HEK293 (cell line): ENCODE results near the gene STN1.

Source experiments
- CTCF ChIA-PET: fragments of 350-600 bp; formaldehyde crosslinking; extraction: SDS; loops from one replicate; lab custom pipeline; 2021; ENCODE audit warnings: antibody characterized with exemption; lab: Yijun Ruan, JAX
- POLR2A ChIA-PET: fragments of 300-600 bp; formaldehyde crosslinking; extraction: SDS; loops from one replicate; lab custom pipeline; 2020; ENCODE audit warnings: antibody characterized with exemption, inconsistent platforms; lab: Yijun Ruan, JAX
- H3K27ac ChIP-seq: fragments of 200-500 bp; sonication (Bioruptor generic); 2 replicates; pipeline ENCODE4 v1.5.1; 2014; ENCODE audit warnings: low read depth, low read length, control low read depth, inconsistent platforms; ENCODE audit errors: extremely low read depth
- H3K36me3 ChIP-seq, 2 experiments: fragments of 200-500 bp in 1 of 2; sonication (Bioruptor generic) in 1 of 2; 1 replicate in 1 of 2; 2 replicates in 1 of 2; pipeline ENCODE4 v1.5.1; 2014 to 2017; ENCODE audit warnings: inconsistent platforms in 2 of 2, low read length in 2 of 2; ENCODE audit not compliant: control insufficient read depth in 2 of 2, insufficient read depth in 1 of 2
- H3K4me1 ChIP-seq: fragments of 200-500 bp; sonication (Bioruptor generic); 2 replicates; pipeline ENCODE4 v1.5.1; 2014; ENCODE audit warnings: mild to moderate bottlenecking, low read length, inconsistent platforms; ENCODE audit not compliant: control insufficient read depth, insufficient read depth
- H3K4me3 ChIP-seq: 2 replicates; pipeline ENCODE4 v1.5.1; 2011; ENCODE audit warnings: low read depth, mild to moderate bottlenecking, control low read depth, low read length, moderate library complexity
- H3K9me3 ChIP-seq: fragments of 200-500 bp; sonication (Bioruptor generic); 2 replicates; pipeline ENCODE4 v1.5.1; 2014; ENCODE audit warnings: low read depth, low read length, inconsistent platforms; ENCODE audit not compliant: control insufficient read depth, insufficient read depth
- EGR2 ChIP-seq: fragments of 450-650 bp; formaldehyde crosslinking; IDR thresholded peaks from 2 replicates; pipeline ENCODE4 v1.5.1; 2016; ENCODE audit warnings: low read depth, missing biosample characterization, missing genetic modification characterization
- KLF1 ChIP-seq: fragments of 450-650 bp; formaldehyde crosslinking; IDR thresholded peaks from 2 replicates; pipeline ENCODE4 v1.5.1; 2016; ENCODE audit warnings: missing biosample characterization, missing genetic modification characterization
- KLF16 ChIP-seq: fragments of 450-650 bp; formaldehyde crosslinking; IDR thresholded peaks from 2 replicates; pipeline ENCODE4 v1.5.1; 2017; ENCODE audit warnings: missing biosample characterization, missing genetic modification characterization
- PRDM4 ChIP-seq: fragments of 450-650 bp; formaldehyde crosslinking; IDR thresholded peaks from 2 replicates; pipeline ENCODE4 v1.5.1; 2017; ENCODE audit warnings: missing biosample characterization, missing genetic modification characterization
- REPIN1 ChIP-seq: fragments of 450-650 bp; formaldehyde crosslinking; IDR thresholded peaks from 2 replicates; pipeline ENCODE4 v1.5.1; 2017; ENCODE audit warnings: missing biosample characterization, missing genetic modification characterization, low read depth
- WT1 ChIP-seq: fragments of 450-650 bp; formaldehyde crosslinking; IDR thresholded peaks from 2 replicates; pipeline ENCODE4 v1.5.1; 2016; ENCODE audit warnings: missing biosample characterization, missing genetic modification characterization
- ZIC2 ChIP-seq: fragments of 450-650 bp; formaldehyde crosslinking; IDR thresholded peaks from 2 replicates; pipeline ENCODE4 v1.5.1; 2016; ENCODE audit warnings: missing biosample characterization, missing genetic modification characterization
- ZNF112 ChIP-seq: fragments of 450-650 bp; formaldehyde crosslinking; IDR thresholded peaks from 2 replicates; pipeline ENCODE4 v1.5.0; 2017; ENCODE audit warnings: missing biosample characterization, missing genetic modification characterization
- ZNF157 ChIP-seq: fragments of 450-650 bp; formaldehyde crosslinking; IDR thresholded peaks from 2 replicates; pipeline ENCODE4 v1.5.1; 2016; ENCODE audit warnings: missing biosample characterization, missing genetic modification characterization
- ZNF2 ChIP-seq: fragments of 450-650 bp; formaldehyde crosslinking; IDR thresholded peaks from 2 replicates; pipeline ENCODE4 v1.5.1; 2016; ENCODE audit warnings: missing biosample characterization, missing genetic modification characterization
- ZNF221 ChIP-seq: fragments of 450-650 bp; formaldehyde crosslinking; IDR thresholded peaks from 2 replicates; pipeline ENCODE4 v1.5.1; 2017; ENCODE audit warnings: missing biosample characterization, missing genetic modification characterization, borderline replicate concordance
- ZNF24 ChIP-seq: fragments of 450-650 bp; formaldehyde crosslinking; IDR thresholded peaks from 2 replicates; pipeline ENCODE4 v1.5.1; 2016; ENCODE audit warnings: missing biosample characterization, missing genetic modification characterization
- ZNF398 ChIP-seq: fragments of 450-650 bp; formaldehyde crosslinking; IDR thresholded peaks from 2 replicates; pipeline ENCODE4 v1.5.1; 2017; ENCODE audit warnings: missing biosample characterization, missing genetic modification characterization
- ZNF510 ChIP-seq: fragments of 450-650 bp; formaldehyde crosslinking; IDR thresholded peaks from 2 replicates; pipeline ENCODE4 v1.5.1; 2018; ENCODE audit warnings: mild to moderate bottlenecking, missing genetic modification characterization, missing biosample characterization; ENCODE audit not compliant: insufficient replicate concordance
- ZNF548 ChIP-seq: fragments of 450-650 bp; formaldehyde crosslinking; IDR thresholded peaks from 2 replicates; pipeline ENCODE4 v1.5.1; 2016; ENCODE audit warnings: missing biosample characterization, missing genetic modification characterization
- ZNF549 ChIP-seq: fragments of 450-650 bp; IDR thresholded peaks from 2 replicates; pipeline ENCODE4 v1.5.1; 2018; ENCODE audit warnings: missing biosample characterization, missing genetic modification characterization, mild to moderate bottlenecking, inconsistent platforms, moderate library complexity
- ZNF585B ChIP-seq: fragments of 450-650 bp; formaldehyde crosslinking; IDR thresholded peaks from 2 replicates; pipeline ENCODE4 v1.5.1; 2016; ENCODE audit warnings: missing biosample characterization, missing genetic modification characterization
- ZNF596 ChIP-seq: fragments of 450-650 bp; IDR thresholded peaks from 2 replicates; pipeline ENCODE4 v1.5.0; 2018; ENCODE audit warnings: missing biosample characterization, mild to moderate bottlenecking, missing genetic modification characterization, moderate library complexity
- ZNF785 ChIP-seq: fragments of 450-650 bp; formaldehyde crosslinking; IDR thresholded peaks from 2 replicates; pipeline ENCODE4 v1.5.1; 2016; ENCODE audit warnings: missing biosample characterization, missing genetic modification characterization
- ZNF791 ChIP-seq: fragments of 450-650 bp; formaldehyde crosslinking; IDR thresholded peaks from 2 replicates; pipeline ENCODE4 v1.5.1; 2016; ENCODE audit warnings: missing biosample characterization, missing genetic modification characterization

The STN1 gene

GRCh38 chr10:103856797-103857170, 61.2 kb downstream of the STN1 start:
- ChIA-PET POLR2A (no interaction called here), CTCF (interaction anchor here (0.7 to 8.2 kb wide), 5 partner anchors 31 to 273 kb away, joined by 3 to 90 read pairs (median 4); no protein-coding TSS in a partner anchor)
- Histone ChIP-seq H3K4me1 (peaks cover 4% of the 10 kb centered on the region; the same call in 1 of the 2 replicates), H3K4me3 (no peak overlapping the region), H3K36me3 (peaks cover 0 to 2% of the 10 kb centered on the region in 2 experiments; a peak in 1 of 3 replicates), H3K27ac (no peak overlapping the region), H3K9me3 (no peaks in the 10 kb centered on the region)
- TF ChIP-seq ZNF510 (no peak), ZNF549 (tag by site-specific recombination) (no peak), WT1 (tag by site-specific recombination) (no peak), KLF1 (tag by site-specific recombination) (no peak), ZNF785 (tag by site-specific recombination) (no peak), PRDM4 (tag by site-specific recombination) (no peak), ZNF596 (tag by site-specific recombination) (no peak), REPIN1 (tag by site-specific recombination) (no peak), ZIC2 (tag by site-specific recombination) (no peak), ZNF585B (tag by site-specific recombination) (no peak), ZNF157 (tag by site-specific recombination) (no peak)

- Histone ChIP-seq H3K4me3 (peak overlapping the region; percentile 58), H3K9me3 (no peaks in the 10 kb centered on the region), H3K36me3 (peaks cover 0 to 2% of the 10 kb centered on the region in 2 experiments; a peak in 1 of 3 replicates), H3K4me1 (peaks cover 4% of the 10 kb centered on the region; the same call in 1 of the 2 replicates), H3K27ac (no peak overlapping the region)
- TF ChIP-seq ZNF24 (tag by site-specific recombination), result no peak
- no peak for TF ChIP-seq ZNF548 (tag by site-specific recombination)
- no peak for TF ChIP-seq KLF16 (tag by site-specific recombination)
- no peak; the same call in 1 of the 2 replicates for TF ChIP-seq ZNF398 (tag by site-specific recombination)
- no peak for TF ChIP-seq ZNF112 (tag by site-specific recombination)
- TF ChIP-seq EGR2 (tag by site-specific recombination), result no peak
- no peak for TF ChIP-seq ZNF221 (tag by site-specific recombination)
- no peak for TF ChIP-seq ZNF2 (tag by site-specific recombination)
- TF ChIP-seq ZNF791 (tag by site-specific recombination), result no peak
- CTCF ChIA-PET, result interaction anchor here (0.6 to 8.2 kb wide), 8 partner anchors 20 to 273 kb away, joined by 3 to 90 read pairs (median 4); no protein-coding TSS in a partner anchor
- POLR2A ChIA-PET, result no interaction called here
These were observed 61.9 kb downstream of the STN1 start for GRCh38 chr10:103855852-103856796.
